Endothelial cell (in vitro differentiated cells): ENCODE measurements around the gene MACROH2A2. TPM values are rescaled to one million over a fixed set of nuclear protein-coding genes. Genes with fewer than 3 reads are reported as not detected.

Experiments used
- DNase-seq: peaks from one replicate; pipeline ENCODE4 v3.0.0; 2021; ENCODE audit warnings: low spot score
- H3K27ac Mint-ChIP-seq: one replicate; pipeline ENCODE4 v1.8.0; 2021; ENCODE audit warnings: mixed read lengths, inconsistent platforms; ENCODE audit not compliant: unreplicated experiment
- H3K27me3 Mint-ChIP-seq: one replicate; pipeline ENCODE4 v1.8.0; 2021; ENCODE audit warnings: mild to moderate bottlenecking, moderate library complexity, mixed read lengths, inconsistent platforms; ENCODE audit not compliant: unreplicated experiment
- H3K36me3 Mint-ChIP-seq: one replicate; pipeline ENCODE4 v1.8.0; 2021; ENCODE audit warnings: mild to moderate bottlenecking, low read depth, mixed read lengths, inconsistent platforms; ENCODE audit not compliant: unreplicated experiment
- H3K4me1 Mint-ChIP-seq: one replicate; pipeline ENCODE4 v1.8.0; 2021; ENCODE audit warnings: mild to moderate bottlenecking, mixed read lengths, inconsistent platforms; ENCODE audit not compliant: unreplicated experiment
- H3K4me3 Mint-ChIP-seq: one replicate; pipeline ENCODE4 v1.8.0; 2021; ENCODE audit warnings: mild to moderate bottlenecking, mixed read lengths, inconsistent platforms; ENCODE audit not compliant: unreplicated experiment
- H3K9me3 Mint-ChIP-seq: one replicate; pipeline ENCODE4 v1.8.0; 2021; ENCODE audit warnings: mixed read lengths, inconsistent platforms; ENCODE audit not compliant: unreplicated experiment
- CTCF ChIP-seq: fragments of 200-600 bp; sonication (generic); IDR thresholded peaks from one replicate; pipeline ENCODE4 v1.5.0; 2021; ENCODE audit warnings: antibody characterized with exemption; ENCODE audit not compliant: unreplicated experiment
- total RNA-seq: library from RNA; stranded (reverse); fragmentation: NEBNext Ultra II Directional; extraction: Animal tissue kit (Norgen Biotek cat#: 25700); gene quantifications from one replicate; pipeline ENCODE4 v1.2.1, GENCODE V29; 2021; ENCODE audit not compliant: unreplicated experiment

Gene MACROH2A2
- total RNA-seq, 1 donor from 2014 or later, result 75.2 TPM

GRCh38 chr10:70048030-70048723 lies 4.5 kb upstream of the MACROH2A2 start:
- no peak for TF ChIP-seq CTCF
- peaks cover 13% of the 10 kb centered on the region for H3K4me1 Mint-ChIP-seq
- H3K4me3 Mint-ChIP-seq, result no peak overlapping the region
- peaks cover 3% of the 10 kb centered on the region for H3K36me3 Mint-ChIP-seq
- peaks cover 6% of the 10 kb centered on the region for H3K27me3 Mint-ChIP-seq
- no peak for DNase-seq
- no peaks in the 10 kb centered on the region for H3K9me3 Mint-ChIP-seq
- no peak overlapping the region for H3K27ac Mint-ChIP-seq

GRCh38 chr10:70051848-70052247 lies 798 bp upstream of the MACROH2A2 start:
- peaks cover 7% of the 10 kb centered on the region for H3K27me3 Mint-ChIP-seq
- H3K36me3 Mint-ChIP-seq, result no peaks in the 10 kb centered on the region
- H3K4me1 Mint-ChIP-seq, result peaks cover 26% of the 10 kb centered on the region
- no peak for TF ChIP-seq CTCF
- H3K9me3 Mint-ChIP-seq, result no peaks in the 10 kb centered on the region
- H3K4me3 Mint-ChIP-seq, result peak overlapping the region; percentile 97
- peak overlapping the region; percentile 92 for H3K27ac Mint-ChIP-seq
- DNase-seq, result no peak

GRCh38 chr10:70053218-70053840 lies 683 bp downstream of the MACROH2A2 start:
- peak overlapping the region; percentile 97 for H3K4me3 Mint-ChIP-seq
- H3K27me3 Mint-ChIP-seq, result peaks cover 7% of the 10 kb centered on the region
- H3K9me3 Mint-ChIP-seq, result no peaks in the 10 kb centered on the region
- no peaks in the 10 kb centered on the region for H3K36me3 Mint-ChIP-seq
- peaks cover 26% of the 10 kb centered on the region for H3K4me1 Mint-ChIP-seq
- DNase-seq, result peak; percentile 46
- H3K27ac Mint-ChIP-seq, result peak overlapping the region; percentile 84
- TF ChIP-seq CTCF, result no peak

GRCh38 chr10:70053841-70054288 lies 1.2 kb downstream of the MACROH2A2 start:
- Mint-ChIP-seq H3K36me3 (no peaks in the 10 kb centered on the region), H3K27me3 (peaks cover 7% of the 10 kb centered on the region), H3K27ac (peak overlapping the region; percentile 67), H3K4me1 (peaks cover 26% of the 10 kb centered on the region), H3K4me3 (peak overlapping the region; percentile 90), H3K9me3 (no peaks in the 10 kb centered on the region)
- peak; percentile 71 for TF ChIP-seq CTCF
- peak; percentile 51 for DNase-seq

- Mint-ChIP-seq H3K27ac (peak overlapping the region; percentile 55), H3K36me3 (no peaks in the 10 kb centered on the region), H3K4me1 (peaks cover 26% of the 10 kb centered on the region), H3K4me3 (peak overlapping the region; percentile 90), H3K27me3 (peaks cover 8% of the 10 kb centered on the region), H3K9me3 (no peaks in the 10 kb centered on the region)
- TF ChIP-seq CTCF, result no peak
- no peak for DNase-seq
Observed at GRCh38 chr10:70054902-70055301, 2.3 kb downstream of the MACROH2A2 start.
